Ishikawa (cell line): ENCODE results near the gene TRRAP.

Experiments
- CEBPB ChIP-seq: IDR thresholded peaks from 2 replicates; pipeline ENCODE4 v1.6.1; 2012
- CREB1 ChIP-seq: IDR thresholded peaks from 2 replicates; pipeline ENCODE4 v1.6.1; 2012; ENCODE audit warnings: low read depth
- EGR1 ChIP-seq: IDR thresholded peaks from 2 replicates; pipeline ENCODE4 v1.6.1; 2012
- EP300 ChIP-seq: IDR thresholded peaks from 2 replicates; pipeline ENCODE4 v1.6.1; 2012; ENCODE audit warnings: borderline replicate concordance
- FOXM1 ChIP-seq: IDR thresholded peaks from 2 replicates; pipeline ENCODE4 v1.6.1; 2012; ENCODE audit warnings: low read depth, borderline replicate concordance
- MAX ChIP-seq: IDR thresholded peaks from 2 replicates; pipeline ENCODE4 v1.6.1; 2012
- NFIC ChIP-seq: IDR thresholded peaks from 2 replicates; pipeline ENCODE4 v1.6.1; 2012
- RAD21 ChIP-seq: IDR thresholded peaks from 2 replicates; pipeline ENCODE4 v1.6.1; 2012; ENCODE audit warnings: low read depth
- REST ChIP-seq: IDR thresholded peaks from 2 replicates; pipeline ENCODE4 v1.6.1; 2012; ENCODE audit warnings: low read depth, mild to moderate bottlenecking
- TAF1 ChIP-seq: IDR thresholded peaks from 2 replicates; pipeline ENCODE4 v1.6.1; 2012; ENCODE audit warnings: low read depth, mild to moderate bottlenecking
- TCF12 ChIP-seq: IDR thresholded peaks from 2 replicates; pipeline ENCODE4 v1.6.1; 2012; ENCODE audit warnings: low read depth
- TEAD4 ChIP-seq: IDR thresholded peaks from 2 replicates; pipeline ENCODE4 v1.6.1; 2012
- USF1 ChIP-seq: IDR thresholded peaks from 2 replicates; pipeline ENCODE4 v1.6.1; 2012
- YY1 ChIP-seq: IDR thresholded peaks from 2 replicates; pipeline ENCODE4 v1.6.1; 2012; ENCODE audit warnings: low read depth
- ZBTB7A ChIP-seq: IDR thresholded peaks from 2 replicates; pipeline ENCODE4 v1.6.1; 2012; ENCODE audit warnings: low read depth

TRRAP gene

GRCh38 chr7:98956937-98957336 is 78.6 kb downstream of the TRRAP start:
- no peak for TF ChIP-seq USF1
- TF ChIP-seq TCF12: no peak
- TF ChIP-seq EGR1: no peak
- no peak for TF ChIP-seq RAD21
- no peak for TF ChIP-seq CEBPB
- TF ChIP-seq REST: no peak
- TF ChIP-seq FOXM1: no peak
- no peak for TF ChIP-seq YY1
- TF ChIP-seq EP300: no peak
- TF ChIP-seq TEAD4: no peak
- TF ChIP-seq CREB1: no peak
- TF ChIP-seq NFIC: no peak
- no peak for TF ChIP-seq MAX
- TF ChIP-seq TAF1: no peak
- no peak for TF ChIP-seq ZBTB7A

- TF ChIP-seq EP300: no peak
- no peak for TF ChIP-seq YY1
- TF ChIP-seq MAX: no peak
- no peak for TF ChIP-seq NFIC
- no peak for TF ChIP-seq TEAD4
- no peak for TF ChIP-seq RAD21
Observed at GRCh38 chr7:98957766-98958165, 79.4 kb downstream of the TRRAP start.

- TF ChIP-seq NFIC: no peak
- no peak for TF ChIP-seq REST
- TF ChIP-seq TCF12: no peak
- TF ChIP-seq EGR1: no peak
- no peak for TF ChIP-seq RAD21
- TF ChIP-seq FOXM1: no peak
- no peak for TF ChIP-seq MAX
- TF ChIP-seq EP300: no peak
- no peak for TF ChIP-seq YY1
- no peak for TF ChIP-seq USF1
- no peak for TF ChIP-seq TAF1
- TF ChIP-seq CEBPB: no peak
Observed at GRCh38 chr7:98958968-98959367, 80.6 kb downstream of the TRRAP start.

- TF ChIP-seq YY1 (no peak), CREB1 (no peak), EP300 (no peak)
Observed at GRCh38 chr7:98963305-98963704, 85.0 kb downstream of the TRRAP start.

GRCh38 chr7:98964596-98964995 is 86.3 kb downstream of the TRRAP start:
- no peak for TF ChIP-seq FOXM1
- TF ChIP-seq USF1: no peak
- TF ChIP-seq CREB1: no peak
- no peak for TF ChIP-seq EGR1
- TF ChIP-seq YY1: no peak
- no peak for TF ChIP-seq EP300
- no peak for TF ChIP-seq CEBPB
- no peak for TF ChIP-seq TAF1
- no peak for TF ChIP-seq RAD21
- TF ChIP-seq ZBTB7A: no peak

GRCh38 chr7:98968621-98969020 is 90.3 kb downstream of the TRRAP start:
- no peak for TF ChIP-seq CREB1

GRCh38 chr7:98969386-98969785 is 91.1 kb downstream of the TRRAP start:
- TF ChIP-seq YY1: no peak
- no peak for TF ChIP-seq TAF1
- TF ChIP-seq CREB1: no peak
- TF ChIP-seq FOXM1: no peak
- TF ChIP-seq USF1: no peak
- no peak for TF ChIP-seq EP300
- no peak for TF ChIP-seq TCF12
- TF ChIP-seq NFIC: no peak
